ACHN (cell line): ENCODE measurements around the gene EIF2B2.

Experiments
- DNase-seq: peaks from one replicate; pipeline ENCODE4 v3.0.0-alpha.2; 2015
- in situ Hi-C: cut with HindIII; loops from 2 replicates; pipeline ENCODE4 v1.10.0; 2017; ENCODE audit warnings: low sequenced_read_pairs, low pct_ligation_motif_present, low pct_unique_long_range_greater_than_20kb

EIF2B2 gene

DNA sequence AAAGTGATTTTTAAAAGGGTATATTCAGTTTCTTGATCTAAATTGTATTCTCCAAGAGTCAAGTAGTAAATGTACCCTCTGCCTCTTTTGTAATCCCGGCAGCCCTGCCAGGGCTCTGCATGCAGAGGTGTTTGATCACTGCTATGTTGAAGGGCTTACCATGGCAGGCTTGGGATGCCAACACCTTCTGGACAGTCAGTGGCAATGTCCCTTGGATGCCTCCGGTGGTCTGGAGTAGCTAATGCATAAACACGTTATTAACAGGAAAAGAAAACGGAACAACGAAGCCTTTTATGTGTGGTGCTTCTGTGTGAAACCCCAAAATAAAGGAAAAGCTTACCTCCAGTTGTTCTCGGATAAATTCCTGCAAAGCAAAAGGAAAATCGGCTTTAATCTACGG lies 19.9 kb downstream of the EIF2B2 start:
- in situ Hi-C loops: no loop called here

DNA sequence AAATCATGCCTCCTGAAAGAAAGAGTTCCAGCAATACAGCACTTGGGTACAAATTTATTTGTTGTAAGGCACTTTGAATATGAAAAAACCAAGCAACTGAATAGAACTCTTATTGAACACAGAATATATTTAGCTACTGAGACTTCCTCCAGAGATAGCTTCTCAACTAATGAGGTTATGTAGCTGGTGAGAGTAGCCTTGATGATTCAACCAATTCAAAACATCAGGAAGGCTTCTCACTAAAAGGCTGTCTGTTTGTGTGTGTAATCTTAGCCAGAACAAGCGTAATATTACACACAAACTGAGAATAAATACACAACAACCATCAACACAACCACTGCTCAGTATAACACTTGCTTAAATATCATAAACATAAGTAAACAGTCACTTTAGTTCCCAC lies 20.4 kb downstream of the EIF2B2 start:
- in situ Hi-C loops: no loop called here
- DNase-seq: no peak

More for the DNA sequence above, 19.9 kb downstream of the EIF2B2 start:
- DNase-seq: peak; percentile 30

DNA sequence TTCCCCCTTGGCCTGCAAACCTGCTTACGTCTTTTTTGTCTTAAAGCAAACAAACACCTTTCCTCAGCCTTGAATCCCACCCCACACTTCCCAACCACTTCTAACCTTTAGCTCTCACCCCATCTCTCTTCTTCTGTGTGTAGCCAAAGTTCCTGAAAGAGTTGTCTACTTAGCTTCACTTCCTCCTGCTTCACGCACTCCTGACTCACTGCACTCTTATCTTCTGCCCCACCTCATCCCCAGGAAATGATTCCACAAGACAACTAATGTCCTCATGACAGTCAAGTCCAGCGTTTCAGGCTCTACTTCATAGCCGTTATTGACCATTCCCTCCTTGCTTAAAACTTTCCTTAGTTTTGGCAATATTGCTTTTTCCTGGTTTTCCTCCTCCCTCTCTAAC lies 22.4 kb downstream of the EIF2B2 start:
- no peak for DNase-seq
- in situ Hi-C loops: no loop called here

DNA sequence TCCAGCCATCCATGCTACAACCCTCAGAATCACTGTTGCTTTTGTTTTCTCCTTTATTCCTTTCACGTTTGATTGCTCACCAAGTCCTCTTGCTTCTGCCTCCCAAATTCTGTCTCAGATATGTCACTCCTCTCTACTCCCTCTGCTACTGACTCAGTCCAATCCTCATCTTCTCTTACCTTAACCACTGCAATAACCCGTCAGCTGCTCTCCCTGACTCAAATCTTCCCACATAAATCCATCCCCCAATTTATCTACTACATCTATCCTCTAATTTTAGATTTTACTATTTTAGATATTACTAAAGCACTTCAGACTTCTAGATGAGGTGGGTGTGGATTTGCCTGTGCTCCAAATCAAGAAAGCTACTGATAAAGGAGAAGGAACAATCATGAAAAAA lies 23.2 kb downstream of the EIF2B2 start:
- DNase-seq: no peak
- in situ Hi-C loops: no loop called here

DNA sequence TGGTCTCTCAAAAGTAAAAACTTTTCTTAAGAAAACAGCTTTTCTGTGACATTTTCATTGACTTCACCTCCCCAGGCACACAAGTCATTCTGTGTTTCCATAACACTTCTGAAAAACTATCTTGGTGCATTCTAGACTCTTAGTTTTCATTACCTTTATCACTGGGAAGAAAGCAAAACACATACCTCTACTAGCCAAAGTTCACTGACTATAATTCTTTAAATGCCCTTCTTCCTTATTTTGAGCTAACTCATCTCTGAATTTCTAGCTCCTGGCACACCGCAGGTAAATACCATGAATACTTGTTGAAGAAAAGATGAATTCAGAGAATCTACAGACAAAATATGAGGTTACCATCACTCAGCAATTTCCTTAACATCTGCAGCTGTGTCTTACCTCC lies 27.4 kb downstream of the EIF2B2 start:
- in situ Hi-C loops: no loop called here
- no peak for DNase-seq

DNA sequence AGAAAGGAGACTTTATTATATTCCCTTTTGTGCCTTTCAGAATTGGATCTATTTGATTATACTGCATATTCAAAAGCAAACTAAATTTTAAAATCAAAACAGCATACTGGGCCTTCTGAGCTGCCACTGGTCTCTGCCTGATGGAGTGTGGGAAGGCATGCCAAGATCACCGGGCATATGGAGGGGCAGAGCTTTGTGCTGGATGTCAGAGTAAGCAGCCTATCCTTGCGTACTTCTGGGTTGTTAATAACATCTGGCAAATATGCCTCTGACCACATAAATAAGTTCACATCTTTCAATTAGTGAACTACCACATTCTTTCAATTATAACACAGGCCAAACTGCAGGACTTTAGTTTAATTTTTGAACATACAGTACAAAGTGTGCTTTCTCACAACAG lies 30.2 kb downstream of the EIF2B2 start:
- DNase-seq: no peak
- in situ Hi-C loops: no loop called here

DNA sequence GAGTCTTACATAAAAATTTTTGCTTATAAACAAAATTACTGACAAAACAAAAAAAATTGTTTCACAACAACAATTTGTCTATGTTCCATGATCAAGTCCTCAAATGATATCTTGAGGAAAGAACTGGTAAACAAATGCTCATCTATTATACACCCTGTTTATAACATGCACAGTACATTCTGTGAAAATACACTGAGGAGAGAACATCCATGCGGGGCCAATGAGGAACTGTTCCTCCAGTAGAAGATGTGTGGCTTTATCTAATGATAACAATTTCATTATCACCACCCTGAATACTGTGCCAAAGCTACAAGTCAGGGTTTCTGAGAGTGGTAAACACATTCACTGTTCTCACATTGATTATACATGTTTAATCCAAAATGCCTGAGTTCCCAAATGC lies 37.8 kb downstream of the EIF2B2 start:
- in situ Hi-C loops: no loop called here

DNA sequence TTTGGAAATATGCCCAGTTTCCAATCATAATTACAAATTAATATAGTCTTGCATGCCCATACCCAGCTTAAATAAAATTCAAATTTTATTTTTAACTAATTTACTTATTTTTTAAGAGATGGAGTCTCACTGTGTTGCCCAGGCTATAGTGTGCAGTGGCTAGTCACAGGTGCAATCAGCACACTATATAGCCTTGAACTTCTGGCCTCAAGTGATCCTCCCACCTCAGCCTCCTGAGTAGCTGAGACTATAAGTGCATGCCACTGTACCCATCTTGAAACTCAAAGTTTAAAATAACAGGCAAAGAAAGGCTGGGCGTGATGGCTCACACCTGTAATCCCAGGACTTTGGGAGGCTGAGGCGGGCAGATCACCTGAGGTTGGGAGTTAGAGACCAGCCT lies 38.2 kb downstream of the EIF2B2 start:
- DNase-seq: no peak
- in situ Hi-C loops: no loop called here

More for the DNA sequence above, 37.8 kb downstream of the EIF2B2 start:
- DNase-seq: no peak

DNA sequence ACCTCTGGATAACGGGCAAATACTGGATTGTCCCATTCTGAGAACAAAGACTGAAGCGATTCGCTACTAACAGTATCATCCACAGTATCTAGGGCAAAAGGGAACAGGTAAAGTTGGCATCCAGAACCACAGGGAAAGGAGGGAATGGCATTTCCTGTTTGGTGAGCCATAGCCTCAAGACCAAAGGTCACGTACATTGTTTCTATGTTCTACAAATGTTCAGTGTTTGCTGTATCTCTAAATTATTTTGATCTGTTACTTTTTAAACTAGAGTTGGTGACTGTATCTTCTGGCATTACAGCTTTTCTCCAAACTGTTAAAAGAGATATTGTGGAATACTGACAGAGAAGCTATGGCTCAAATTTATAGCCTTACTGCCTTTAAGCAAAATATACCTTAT lies 38.9 kb downstream of the EIF2B2 start:
- in situ Hi-C loops: no loop called here
- peak; percentile 69 for DNase-seq

DNA sequence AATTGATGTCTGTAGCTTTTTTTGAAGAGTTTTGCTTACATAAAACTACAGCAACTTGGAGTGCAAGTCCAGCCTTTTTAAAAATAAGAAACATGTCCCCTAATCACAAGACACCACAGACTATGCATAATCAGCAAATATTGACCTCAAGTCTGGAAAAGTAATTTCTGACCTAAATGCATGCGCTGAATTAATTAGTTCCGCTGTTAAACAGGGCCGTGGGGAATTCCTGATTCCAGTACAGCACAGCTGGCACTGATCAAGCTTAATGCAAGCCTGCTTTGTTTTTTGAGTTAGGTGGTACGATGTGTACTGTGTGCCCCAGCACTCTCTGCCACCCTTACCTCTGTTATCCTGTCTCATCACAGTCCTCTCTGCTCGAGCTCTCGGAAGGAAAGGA lies 39.3 kb downstream of the EIF2B2 start:
- in situ Hi-C loops: no loop called here
- peak; percentile 8 for DNase-seq

DNA sequence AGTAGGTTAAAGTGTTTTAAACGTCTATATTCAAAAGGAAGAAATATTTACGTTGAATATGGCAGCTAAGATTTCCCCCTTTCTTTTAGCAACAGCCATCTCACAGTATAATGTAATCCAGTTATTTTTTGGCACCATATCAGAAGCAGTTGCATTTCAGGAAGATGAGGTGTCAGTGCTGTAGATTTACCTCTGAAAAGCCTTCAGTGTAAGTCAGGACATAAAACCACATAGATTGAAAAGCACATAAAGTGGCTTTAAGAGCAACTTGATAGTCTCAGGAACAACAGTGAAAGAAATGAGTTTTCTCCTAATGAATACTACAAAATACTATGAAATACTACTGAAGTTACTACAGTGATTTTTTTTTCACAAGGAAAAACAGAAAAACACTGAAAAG lies 41.6 kb downstream of the EIF2B2 start:
- peak; percentile 50 for DNase-seq
- in situ Hi-C loops: no loop called here

DNA sequence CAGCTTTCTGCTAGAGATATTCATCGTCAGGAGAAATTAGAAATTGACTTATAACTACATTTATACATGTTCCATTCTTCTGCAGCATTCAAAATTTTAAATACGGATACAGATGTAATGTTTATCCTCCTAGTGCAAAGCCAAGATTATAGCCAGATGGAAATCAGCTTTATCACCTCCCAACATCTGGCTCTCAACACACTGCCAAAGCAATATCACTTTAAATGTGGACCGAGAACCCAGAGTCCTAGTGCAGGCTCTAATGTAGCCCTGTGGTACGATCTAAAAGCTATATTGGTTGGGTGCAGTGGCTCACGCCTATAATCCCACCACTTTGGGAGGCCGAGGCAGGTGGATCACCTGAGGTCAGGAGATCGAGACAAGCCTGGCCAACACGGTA lies 42.0 kb downstream of the EIF2B2 start:
- in situ Hi-C loops: no loop called here
- no peak for DNase-seq

DNA sequence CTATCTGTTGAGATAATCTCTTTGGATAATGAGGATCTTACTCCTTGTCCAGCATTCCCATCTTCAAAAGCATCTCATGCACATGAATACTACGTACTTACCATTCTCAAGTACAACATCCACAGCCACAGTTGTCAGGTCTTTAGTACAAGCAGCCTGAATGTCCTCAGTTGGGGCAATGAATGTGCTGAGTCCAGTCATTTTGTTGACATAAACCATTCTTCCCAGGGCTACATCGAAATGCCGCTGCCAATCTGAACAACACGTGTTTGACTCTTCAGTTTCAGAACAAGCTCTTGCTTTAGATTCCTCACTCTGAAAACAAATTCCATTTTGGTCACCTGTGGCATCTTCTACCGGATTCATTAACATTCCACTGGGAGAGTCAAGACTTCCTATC lies 43.6 kb downstream of the EIF2B2 start:
- no peak for DNase-seq
- in situ Hi-C loops: no loop called here

DNA sequence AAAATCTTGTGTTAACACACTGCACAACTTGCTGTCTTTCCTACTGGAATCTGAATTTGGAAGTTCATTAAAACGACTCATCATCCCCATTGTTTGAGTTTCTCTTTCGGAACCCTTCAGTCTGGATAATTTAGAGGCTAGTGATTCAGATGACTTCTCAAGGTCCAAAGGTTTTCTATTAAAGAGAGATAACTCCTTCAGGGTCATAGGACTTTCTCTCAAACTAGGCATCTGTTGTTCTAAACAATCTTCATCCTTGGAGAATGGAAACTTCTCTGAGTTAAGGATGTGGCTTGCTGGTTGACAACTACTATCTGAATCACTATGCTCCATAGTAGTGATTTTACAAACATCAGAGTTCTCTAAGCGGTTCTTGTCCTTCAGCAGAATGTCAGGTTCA lies 44.2 kb downstream of the EIF2B2 start:
- DNase-seq: no peak
- in situ Hi-C loops: no loop called here

DNA sequence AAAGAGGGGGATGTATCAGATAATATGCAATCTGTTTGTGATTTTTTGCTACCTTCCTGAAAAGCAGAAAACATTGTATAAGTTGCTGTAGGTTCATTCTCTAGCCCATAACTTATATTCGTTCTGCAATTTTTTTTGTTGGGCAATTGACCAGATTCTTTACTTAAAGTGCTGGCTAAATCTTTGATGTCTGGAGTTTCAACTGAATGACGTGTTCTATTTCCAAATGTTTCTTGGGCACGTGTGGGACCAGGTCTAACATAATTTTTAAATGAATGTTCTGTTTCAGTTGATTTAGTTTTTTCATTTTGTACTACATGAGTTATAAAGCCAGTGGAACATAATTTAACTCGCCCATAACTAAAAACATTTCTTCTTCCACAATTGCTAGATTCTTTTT lies 44.8 kb downstream of the EIF2B2 start:
- in situ Hi-C loops: no loop called here
- no peak for DNase-seq

DNA sequence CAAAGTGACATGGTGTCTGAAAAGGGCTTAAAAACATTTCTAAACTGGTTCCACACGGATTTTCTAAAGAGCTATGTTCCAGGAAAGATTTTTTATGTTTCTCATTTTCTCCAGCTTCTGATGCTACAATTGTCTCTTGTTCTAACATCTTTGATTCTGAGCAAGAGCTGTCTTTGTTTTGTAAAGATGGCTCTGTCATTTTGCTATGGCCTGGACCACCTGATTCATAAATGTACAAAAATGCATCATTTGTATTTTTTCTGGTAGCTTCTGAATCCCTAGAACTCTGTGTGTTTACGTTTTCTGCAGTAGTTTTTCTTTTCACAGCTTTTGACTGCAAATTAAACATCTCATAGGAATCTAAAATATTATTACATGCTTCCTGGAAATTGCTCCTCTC lies 45.4 kb downstream of the EIF2B2 start:
- DNase-seq: no peak
- in situ Hi-C loops: no loop called here

DNA sequence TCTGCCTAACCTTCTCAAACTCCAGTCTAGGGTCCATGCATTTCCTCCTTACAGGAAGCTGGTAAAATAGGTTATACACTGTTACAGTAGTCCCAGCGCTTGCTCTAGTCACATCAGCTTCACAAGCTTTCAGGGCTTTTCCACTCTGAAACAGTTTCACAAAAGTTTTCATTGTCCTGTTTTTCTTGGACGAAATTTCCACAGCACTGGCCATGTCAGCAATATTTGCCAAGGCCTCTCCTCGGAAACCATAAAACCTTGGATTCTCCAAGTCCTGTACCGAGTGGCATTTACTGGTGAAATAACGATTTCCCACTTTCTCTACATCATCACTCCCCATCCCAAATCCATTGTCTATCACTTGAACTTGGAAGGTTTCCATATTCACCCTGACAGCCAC lies 46.4 kb downstream of the EIF2B2 start:
- DNase-seq: no peak
- in situ Hi-C loops: no loop called here

DNA sequence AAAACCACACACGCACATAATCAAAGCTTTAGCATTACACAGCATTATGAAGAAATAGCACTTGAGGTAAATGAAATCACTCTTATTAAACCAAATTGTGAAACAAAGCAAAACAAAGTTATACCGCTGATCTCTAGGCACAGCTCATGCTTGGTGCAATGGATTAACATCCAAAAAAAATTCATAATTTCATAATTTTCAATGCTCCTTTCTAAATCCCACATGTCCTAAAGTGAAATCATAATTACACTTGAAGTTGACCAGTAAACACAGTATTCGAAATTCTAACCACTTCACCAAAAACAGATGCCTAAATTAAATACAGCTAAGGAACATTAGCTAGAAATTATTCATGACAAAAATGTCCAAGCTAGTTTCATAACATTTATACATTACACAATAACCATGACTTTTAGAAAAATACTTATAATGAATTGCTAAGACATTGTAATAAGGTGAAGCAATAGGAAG lies 47.0 kb downstream of the EIF2B2 start:
- DNase-seq: no peak
- in situ Hi-C loops: no loop called here

DNA sequence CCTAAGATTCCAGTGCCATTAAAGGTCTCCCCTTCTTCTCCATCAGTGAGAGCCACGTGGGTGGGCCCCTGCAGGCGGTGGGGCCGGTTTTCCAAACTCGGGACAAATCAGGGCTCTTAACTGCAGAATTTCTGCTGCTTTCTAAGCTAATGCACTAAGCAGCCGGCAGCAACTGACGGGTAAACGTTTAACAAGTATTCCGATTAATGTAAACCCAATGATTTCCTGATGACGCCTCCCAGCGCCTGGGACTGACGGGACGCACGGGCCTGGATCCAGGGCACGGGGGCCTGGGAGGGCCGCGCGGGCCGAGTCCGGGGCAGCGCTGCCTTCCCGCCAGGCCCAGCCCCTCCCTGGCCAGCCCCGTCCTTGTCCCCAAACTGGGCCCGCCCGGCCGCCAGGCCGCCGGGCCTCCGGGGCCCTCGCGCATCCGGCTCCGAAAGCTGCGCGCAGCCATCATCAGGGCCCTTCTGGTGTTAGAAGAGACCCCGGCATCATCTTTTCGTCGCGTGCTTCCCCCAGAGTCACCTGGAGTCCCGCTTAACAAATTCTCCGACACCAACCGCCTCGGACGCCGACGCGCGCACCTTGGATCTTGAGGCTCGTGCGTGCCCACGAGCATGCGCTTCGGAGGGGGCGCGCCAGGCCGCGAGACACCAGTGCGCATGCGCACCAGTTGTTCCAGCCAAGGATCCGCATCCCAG lies 48.3 kb downstream of the EIF2B2 start, which contains the start of gene MLH3:
MLH3 (minus strand) TSS at position 616 of the 704 bp plus-strand sequence. CDS start 1,812 bp downstream, outside the sequence.
- in situ Hi-C loops: no loop called here
- peak; percentile 85 for DNase-seq

DNA sequence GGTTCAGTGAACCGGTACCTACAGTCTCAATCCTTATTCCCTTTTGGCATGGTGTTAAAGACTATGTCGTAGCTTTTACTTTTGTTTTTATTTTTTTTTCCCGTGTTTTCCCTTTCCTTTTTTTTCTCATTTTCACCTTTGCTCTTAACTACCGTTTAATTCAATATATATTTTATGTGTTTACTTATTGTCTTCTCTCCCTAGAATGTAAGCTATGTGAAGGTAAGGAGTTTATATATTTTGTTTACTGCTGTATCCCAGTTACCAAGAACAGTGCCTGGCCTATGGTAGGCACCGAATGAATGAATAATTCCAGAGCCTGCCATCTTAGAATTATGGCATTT lies 48.8 kb downstream of the EIF2B2 start:
- no peak for DNase-seq
- in situ Hi-C loops: no loop called here
